HL-60 (cell line): ENCODE measurements around the gene MYBPC2.

ENCODE experiments used
- POLR2AphosphoS5 ChIP-seq: IDR thresholded peaks from 2 replicates; pipeline ENCODE4 v1.6.1; 2012; ENCODE audit warnings: low read depth
- SPI1 ChIP-seq: IDR thresholded peaks from 2 replicates; pipeline ENCODE4 v1.6.1; 2012; ENCODE audit warnings: low read depth, mild to moderate bottlenecking, borderline replicate concordance
- TF ChIP-seq, protein P1 (sequence below): IDR thresholded peaks from one replicate; pipeline ENCODE4 v1.5.1; 2011; ENCODE audit warnings: low read length, control low read depth, inconsistent platforms; ENCODE audit not compliant: insufficient read depth
- TF ChIP-seq, protein P2 (sequence below): IDR thresholded peaks from 2 replicates; pipeline ENCODE4 v1.6.1; 2012; ENCODE audit warnings: low read depth; ENCODE audit not compliant: insufficient replicate concordance

DNA sequence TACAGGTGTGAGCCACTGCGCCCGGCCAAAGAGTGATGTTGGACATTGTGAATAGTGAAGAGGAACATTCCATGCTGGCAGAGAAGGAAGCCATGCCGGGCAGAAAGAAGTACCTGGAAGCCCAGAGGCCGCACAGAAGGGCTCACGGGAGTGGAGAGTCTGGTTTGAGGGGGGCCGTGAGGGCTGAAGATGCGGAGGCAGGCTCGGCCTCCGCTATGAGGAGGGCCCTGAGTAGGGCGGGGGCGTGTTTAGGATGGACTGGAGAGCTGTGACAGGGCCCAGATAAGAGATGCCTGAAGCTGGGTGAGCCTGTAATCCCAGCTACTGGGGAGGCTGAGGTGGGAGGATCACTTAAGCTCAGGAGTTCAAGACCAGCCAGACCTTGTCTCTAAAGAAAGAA is 76.7 kb downstream of the MYBPC2 start:
- TF ChIP-seq, protein P1, sequence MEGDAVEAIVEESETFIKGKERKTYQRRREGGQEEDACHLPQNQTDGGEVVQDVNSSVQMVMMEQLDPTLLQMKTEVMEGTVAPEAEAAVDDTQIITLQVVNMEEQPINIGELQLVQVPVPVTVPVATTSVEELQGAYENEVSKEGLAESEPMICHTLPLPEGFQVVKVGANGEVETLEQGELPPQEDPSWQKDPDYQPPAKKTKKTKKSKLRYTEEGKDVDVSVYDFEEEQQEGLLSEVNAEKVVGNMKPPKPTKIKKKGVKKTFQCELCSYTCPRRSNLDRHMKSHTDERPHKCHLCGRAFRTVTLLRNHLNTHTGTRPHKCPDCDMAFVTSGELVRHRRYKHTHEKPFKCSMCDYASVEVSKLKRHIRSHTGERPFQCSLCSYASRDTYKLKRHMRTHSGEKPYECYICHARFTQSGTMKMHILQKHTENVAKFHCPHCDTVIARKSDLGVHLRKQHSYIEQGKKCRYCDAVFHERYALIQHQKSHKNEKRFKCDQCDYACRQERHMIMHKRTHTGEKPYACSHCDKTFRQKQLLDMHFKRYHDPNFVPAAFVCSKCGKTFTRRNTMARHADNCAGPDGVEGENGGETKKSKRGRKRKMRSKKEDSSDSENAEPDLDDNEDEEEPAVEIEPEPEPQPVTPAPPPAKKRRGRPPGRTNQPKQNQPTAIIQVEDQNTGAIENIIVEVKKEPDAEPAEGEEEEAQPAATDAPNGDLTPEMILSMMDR = no peak
- TF ChIP-seq POLR2AphosphoS5 (no peak), SPI1 (no peak)
- TF ChIP-seq, protein P2, sequence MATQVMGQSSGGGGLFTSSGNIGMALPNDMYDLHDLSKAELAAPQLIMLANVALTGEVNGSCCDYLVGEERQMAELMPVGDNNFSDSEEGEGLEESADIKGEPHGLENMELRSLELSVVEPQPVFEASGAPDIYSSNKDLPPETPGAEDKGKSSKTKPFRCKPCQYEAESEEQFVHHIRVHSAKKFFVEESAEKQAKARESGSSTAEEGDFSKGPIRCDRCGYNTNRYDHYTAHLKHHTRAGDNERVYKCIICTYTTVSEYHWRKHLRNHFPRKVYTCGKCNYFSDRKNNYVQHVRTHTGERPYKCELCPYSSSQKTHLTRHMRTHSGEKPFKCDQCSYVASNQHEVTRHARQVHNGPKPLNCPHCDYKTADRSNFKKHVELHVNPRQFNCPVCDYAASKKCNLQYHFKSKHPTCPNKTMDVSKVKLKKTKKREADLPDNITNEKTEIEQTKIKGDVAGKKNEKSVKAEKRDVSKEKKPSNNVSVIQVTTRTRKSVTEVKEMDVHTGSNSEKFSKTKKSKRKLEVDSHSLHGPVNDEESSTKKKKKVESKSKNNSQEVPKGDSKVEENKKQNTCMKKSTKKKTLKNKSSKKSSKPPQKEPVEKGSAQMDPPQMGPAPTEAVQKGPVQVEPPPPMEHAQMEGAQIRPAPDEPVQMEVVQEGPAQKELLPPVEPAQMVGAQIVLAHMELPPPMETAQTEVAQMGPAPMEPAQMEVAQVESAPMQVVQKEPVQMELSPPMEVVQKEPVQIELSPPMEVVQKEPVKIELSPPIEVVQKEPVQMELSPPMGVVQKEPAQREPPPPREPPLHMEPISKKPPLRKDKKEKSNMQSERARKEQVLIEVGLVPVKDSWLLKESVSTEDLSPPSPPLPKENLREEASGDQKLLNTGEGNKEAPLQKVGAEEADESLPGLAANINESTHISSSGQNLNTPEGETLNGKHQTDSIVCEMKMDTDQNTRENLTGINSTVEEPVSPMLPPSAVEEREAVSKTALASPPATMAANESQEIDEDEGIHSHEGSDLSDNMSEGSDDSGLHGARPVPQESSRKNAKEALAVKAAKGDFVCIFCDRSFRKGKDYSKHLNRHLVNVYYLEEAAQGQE = no peak
